Measurements from ENCODE around the gene ANKRD55.
"Not testable (repeated sequence)": the region's sequence is repeated elsewhere in the genome, so short reads cannot be mapped to it uniquely, and the experiment has no call there.

The ANKRD55 gene

DNA sequence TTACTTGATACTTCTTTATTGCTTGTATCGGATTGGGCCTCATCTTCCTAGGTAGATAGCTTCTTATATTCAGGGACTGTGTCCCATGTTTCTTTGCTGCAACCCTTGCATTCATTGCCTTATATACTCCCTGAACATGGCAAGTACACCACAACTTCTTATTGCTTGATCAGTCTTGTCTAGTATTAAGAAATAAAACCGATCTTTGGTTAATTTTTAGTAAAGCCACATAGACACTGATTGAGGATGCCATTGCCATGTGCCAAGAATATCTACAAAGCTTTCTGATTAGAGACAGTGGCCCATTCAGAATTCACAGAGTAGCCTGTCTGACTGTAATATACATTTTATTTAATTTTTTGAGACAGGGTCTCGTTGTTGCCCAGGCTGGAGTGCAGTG lies 34.7 kb upstream of the ANKRD55 start:
- POLR2A ChIA-PET = no interaction called here
- TF ChIP-seq BHLHE40 (IDR thresholded peaks at IDR 0.05; ENCODE audit: borderline replicate concordance) = no peak
- TF ChIP-seq SP1 (IDR thresholded peaks at IDR 0.05) = no peak
- no peak for TF ChIP-seq HDGF (IDR thresholded peaks at IDR 0.05; ENCODE audit: borderline replicate concordance)
- TF ChIP-seq FOXM1 (IDR thresholded peaks at IDR 0.05; ENCODE audit: borderline replicate concordance) = no peak
- no peak for TF ChIP-seq L3MBTL2 (conservative IDR thresholded peaks at IDR 0.05)
- TF ChIP-seq FOXK2 (IDR thresholded peaks at IDR 0.05) = no peak
- no peak for TF ChIP-seq FOXA1 (IDR thresholded peaks at IDR 0.05)
- no peak for TF ChIP-seq CTBP1 (IDR thresholded peaks at IDR 0.05; ENCODE audit: borderline replicate concordance)
- TF ChIP-seq NFRKB (IDR thresholded peaks at IDR 0.05) = no peak
- TF ChIP-seq SUZ12 (IDR thresholded peaks at IDR 0.05) = no peak
- no peak for TF ChIP-seq ZNF384 (IDR thresholded peaks at IDR 0.05)
- no peak for TF ChIP-seq LEF1 (IDR thresholded peaks at IDR 0.05; ENCODE audit: borderline replicate concordance)
- TF ChIP-seq ELF4 (IDR thresholded peaks at IDR 0.05) = no peak
- TF ChIP-seq, protein P1, sequence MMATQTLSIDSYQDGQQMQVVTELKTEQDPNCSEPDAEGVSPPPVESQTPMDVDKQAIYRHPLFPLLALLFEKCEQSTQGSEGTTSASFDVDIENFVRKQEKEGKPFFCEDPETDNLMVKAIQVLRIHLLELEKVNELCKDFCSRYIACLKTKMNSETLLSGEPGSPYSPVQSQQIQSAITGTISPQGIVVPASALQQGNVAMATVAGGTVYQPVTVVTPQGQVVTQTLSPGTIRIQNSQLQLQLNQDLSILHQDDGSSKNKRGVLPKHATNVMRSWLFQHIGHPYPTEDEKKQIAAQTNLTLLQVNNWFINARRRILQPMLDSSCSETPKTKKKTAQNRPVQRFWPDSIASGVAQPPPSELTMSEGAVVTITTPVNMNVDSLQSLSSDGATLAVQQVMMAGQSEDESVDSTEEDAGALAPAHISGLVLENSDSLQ (IDR thresholded peaks at IDR 0.05) = no peak
- TF ChIP-seq ARNT (IDR thresholded peaks at IDR 0.05) = no peak
- TF ChIP-seq TARDBP (IDR thresholded peaks at IDR 0.05) = no peak
- CTCF ChIA-PET = no interaction called here
- no peak for DNase-seq (ENCODE audit: extremely low spot score)

DNA sequence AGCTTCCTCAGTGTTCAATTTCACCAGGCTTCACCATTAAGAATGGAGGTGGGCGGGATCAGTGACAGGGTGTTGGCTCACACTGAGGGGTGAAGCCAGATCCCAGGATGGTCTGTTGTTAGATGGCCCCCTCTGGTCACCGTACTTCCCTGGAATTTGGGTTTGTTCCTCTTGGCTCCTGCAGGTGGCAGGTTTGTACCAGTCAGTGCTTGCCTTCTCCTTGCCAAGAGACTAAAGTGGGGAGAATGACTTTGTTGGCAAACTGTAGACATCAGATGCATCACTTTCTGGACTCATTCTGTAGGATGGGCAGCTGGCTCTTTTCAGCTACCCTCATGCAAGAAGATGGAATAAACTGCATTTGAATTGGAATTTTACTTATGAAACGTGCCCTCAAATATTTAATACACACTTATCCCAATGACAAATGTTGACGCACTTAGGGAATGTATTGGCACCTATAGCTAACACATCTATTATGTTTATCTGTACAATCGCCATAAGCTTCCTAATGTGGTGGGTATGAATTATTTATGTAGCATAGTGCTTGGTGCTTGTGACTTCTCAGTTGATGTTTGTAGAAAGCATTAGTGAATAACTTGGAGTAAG lies 31.4 kb upstream of the ANKRD55 start:
- CTCF ChIA-PET = interaction anchor here (0.5 to 2.2 kb wide), 7 partner anchors 327 to 1117 kb away, joined by 3 to 6 read pairs (median 3); partner anchors contain the start of gene MAP3K1
- POLR2A ChIA-PET = no interaction called here
- peak; percentile 65 for DNase-seq (ENCODE audit: extremely low spot score)
- TF ChIP-seq SP1 (IDR thresholded peaks at IDR 0.05) (no peak), HDGF (IDR thresholded peaks at IDR 0.05; ENCODE audit: borderline replicate concordance) (no peak), CTBP1 (IDR thresholded peaks at IDR 0.05; ENCODE audit: borderline replicate concordance) (no peak), SUZ12 (IDR thresholded peaks at IDR 0.05) (no peak), BHLHE40 (IDR thresholded peaks at IDR 0.05; ENCODE audit: borderline replicate concordance) (no peak), FOXK2 (IDR thresholded peaks at IDR 0.05) (no peak), TARDBP (IDR thresholded peaks at IDR 0.05) (no peak)

DNA sequence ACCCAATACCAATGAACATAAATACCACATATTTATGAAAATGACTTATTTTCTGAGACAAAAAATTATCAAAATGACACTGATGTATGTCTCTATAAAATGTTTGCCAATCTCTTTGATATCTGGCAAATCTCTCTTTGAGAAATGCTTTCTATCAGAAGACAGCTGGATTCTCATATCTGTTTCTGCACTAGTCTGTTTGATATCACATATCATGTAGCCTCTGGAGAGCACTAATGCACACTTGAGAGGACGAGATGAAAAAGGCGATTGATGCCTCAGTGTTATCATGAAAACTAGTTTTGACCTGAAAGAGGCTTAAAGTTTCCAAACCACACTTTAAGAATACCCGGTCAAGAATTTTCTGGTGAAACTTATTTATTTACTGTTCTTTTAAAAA lies 29.1 kb upstream of the ANKRD55 start:
- POLR2A ChIA-PET = no interaction called here
- no peak for TF ChIP-seq ZNF384 (IDR thresholded peaks at IDR 0.05)
- no peak for TF ChIP-seq SP1 (IDR thresholded peaks at IDR 0.05)
- no peak for TF ChIP-seq CTBP1 (IDR thresholded peaks at IDR 0.05; ENCODE audit: borderline replicate concordance)
- no peak for TF ChIP-seq NFRKB (IDR thresholded peaks at IDR 0.05)
- no peak for TF ChIP-seq FOXA1 (IDR thresholded peaks at IDR 0.05)
- TF ChIP-seq, protein P1 (IDR thresholded peaks at IDR 0.05) = no peak
- no peak for TF ChIP-seq SUZ12 (IDR thresholded peaks at IDR 0.05)
- no peak for TF ChIP-seq TARDBP (IDR thresholded peaks at IDR 0.05)
- no peak for TF ChIP-seq HDGF (IDR thresholded peaks at IDR 0.05; ENCODE audit: borderline replicate concordance)
- no peak for TF ChIP-seq FOXK2 (IDR thresholded peaks at IDR 0.05)
- no peak for TF ChIP-seq L3MBTL2 (conservative IDR thresholded peaks at IDR 0.05)
- no peak for TF ChIP-seq FOXM1 (IDR thresholded peaks at IDR 0.05; ENCODE audit: borderline replicate concordance)
- no peak for TF ChIP-seq ELF4 (IDR thresholded peaks at IDR 0.05)
- no peak for TF ChIP-seq BHLHE40 (IDR thresholded peaks at IDR 0.05; ENCODE audit: borderline replicate concordance)
- TF ChIP-seq LEF1 (IDR thresholded peaks at IDR 0.05; ENCODE audit: borderline replicate concordance) = no peak
- no peak for TF ChIP-seq ARNT (IDR thresholded peaks at IDR 0.05)
- CTCF ChIA-PET = no interaction called here
- no peak for DNase-seq (ENCODE audit: extremely low spot score)

DNA sequence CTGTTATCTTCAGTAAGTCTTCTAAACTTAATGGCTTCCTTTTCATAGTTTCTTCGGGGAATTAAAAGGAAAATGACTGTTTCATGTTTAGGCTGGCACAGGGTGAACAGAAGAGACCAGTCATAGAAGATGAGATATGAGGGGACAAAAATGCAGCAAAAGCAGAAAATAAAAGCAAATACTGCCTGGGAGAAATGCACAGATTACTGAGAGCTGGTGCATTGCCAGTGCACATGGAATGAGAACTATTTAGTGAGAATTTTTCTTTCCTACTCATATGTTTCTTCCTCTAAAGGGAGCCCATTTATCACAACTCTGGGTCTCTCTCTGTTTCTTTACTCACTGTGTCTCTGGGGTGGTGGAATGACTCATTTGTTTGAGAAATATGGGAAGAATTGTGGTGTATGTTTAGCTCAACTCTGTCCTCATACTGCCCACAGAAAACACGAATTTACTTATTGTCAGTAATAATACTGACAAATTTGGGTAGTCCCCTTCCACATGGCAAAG lies 25.9 kb upstream of the ANKRD55 start:
- ChIA-PET POLR2A (no interaction called here), CTCF (no interaction called here)
- TF ChIP-seq TARDBP (IDR thresholded peaks at IDR 0.05) (no peak), FOXM1 (IDR thresholded peaks at IDR 0.05; ENCODE audit: borderline replicate concordance) (no peak), HDGF (IDR thresholded peaks at IDR 0.05; ENCODE audit: borderline replicate concordance) (no peak), CTBP1 (IDR thresholded peaks at IDR 0.05; ENCODE audit: borderline replicate concordance) (no peak), NFRKB (IDR thresholded peaks at IDR 0.05) (no peak), BHLHE40 (IDR thresholded peaks at IDR 0.05; ENCODE audit: borderline replicate concordance) (no peak), LEF1 (IDR thresholded peaks at IDR 0.05; ENCODE audit: borderline replicate concordance) (no peak), FOXK2 (IDR thresholded peaks at IDR 0.05) (no peak), ZNF384 (IDR thresholded peaks at IDR 0.05) (no peak), SP1 (IDR thresholded peaks at IDR 0.05) (no peak), SUZ12 (IDR thresholded peaks at IDR 0.05) (no peak), FOXA1 (IDR thresholded peaks at IDR 0.05) (no peak), ARNT (IDR thresholded peaks at IDR 0.05) (no peak), ELF4 (IDR thresholded peaks at IDR 0.05) (no peak), L3MBTL2 (conservative IDR thresholded peaks at IDR 0.05) (no peak)
- TF ChIP-seq, protein P1 (IDR thresholded peaks at IDR 0.05) = no peak
- no peak for DNase-seq (ENCODE audit: extremely low spot score)

DNA sequence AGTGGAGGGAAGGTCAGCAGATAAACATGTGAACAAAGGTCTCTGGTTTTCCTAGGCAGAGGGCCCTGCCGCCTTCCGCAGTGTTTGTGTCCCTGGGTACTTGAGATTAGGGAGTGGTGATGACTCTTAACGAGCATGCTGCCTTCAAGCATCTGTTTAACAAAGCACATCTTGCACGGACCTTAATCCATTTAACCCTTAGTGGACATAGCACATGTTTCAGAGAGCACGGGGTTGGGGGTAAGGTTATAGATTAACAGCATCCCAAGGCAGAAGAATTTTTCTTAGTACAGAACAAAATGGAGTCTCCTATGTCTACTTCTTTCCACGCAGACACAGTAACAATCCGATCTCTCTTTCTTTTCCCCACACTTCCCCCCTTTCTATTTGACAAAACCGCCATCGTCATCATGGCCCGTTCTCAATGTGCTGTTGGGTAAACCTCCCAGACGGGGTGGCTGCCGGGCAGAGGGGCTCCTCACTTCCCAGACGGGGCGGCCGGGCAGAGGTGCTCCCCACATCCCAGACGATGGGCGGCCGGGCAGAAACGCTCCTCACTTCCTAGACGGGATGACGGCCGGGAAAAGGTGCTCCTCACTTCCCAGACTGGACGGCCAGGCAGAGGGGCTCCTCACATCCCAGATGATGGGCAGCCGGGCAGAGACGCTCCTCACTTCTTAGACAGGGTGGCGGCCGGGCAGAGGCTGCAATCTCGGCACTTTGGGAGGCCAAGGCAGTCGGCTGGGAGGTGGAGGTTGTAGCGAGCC lies 24.8 kb upstream of the ANKRD55 start:
- POLR2A ChIA-PET; CTCF ChIA-PET; DNase-seq (ENCODE audit: extremely low spot score): not testable (repeated sequence)

DNA sequence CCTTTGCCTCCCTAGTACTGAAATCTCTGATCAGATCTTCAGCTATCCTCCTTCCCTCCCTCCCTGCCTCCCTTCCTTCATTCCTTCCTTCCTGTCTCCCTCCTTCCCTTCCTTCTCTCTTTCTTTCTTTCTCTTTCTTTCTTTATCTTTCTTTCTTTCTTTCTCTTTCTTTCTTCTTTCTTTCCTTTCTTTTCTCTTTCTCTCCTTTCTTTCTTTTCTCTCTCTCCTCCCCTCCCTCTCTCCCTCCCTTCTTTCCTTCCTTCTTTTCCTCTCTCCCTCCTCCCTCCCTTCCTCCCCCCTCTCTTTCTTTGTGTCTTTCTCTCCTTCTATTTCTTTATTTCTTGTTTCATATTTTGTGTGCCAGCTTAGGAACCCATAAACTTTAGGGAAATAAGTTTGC lies 23.9 kb upstream of the ANKRD55 start:
- DNase-seq (ENCODE audit: extremely low spot score) = no peak
- POLR2A ChIA-PET = no interaction called here
- no peak for TF ChIP-seq L3MBTL2 (conservative IDR thresholded peaks at IDR 0.05)
- CTCF ChIA-PET = no interaction called here

Data from HEK293T (cell line).